ENCODE measurements around the gene DCTN4.
"Not testable (repeated sequence)": the region's sequence is repeated elsewhere in the genome, so short reads cannot be mapped to it uniquely, and the experiment has no call there.

Gene DCTN4

GRCh38 chr5:150758531-150759333, at the start of gene DCTN4:
Gene DCTN4, minus strand, starts transcription at chr5:150759017. Its CDS starts 24 bp downstream, at chr5:150758993.
- DNase-seq: peak; percentile 86 to 87

DNA sequence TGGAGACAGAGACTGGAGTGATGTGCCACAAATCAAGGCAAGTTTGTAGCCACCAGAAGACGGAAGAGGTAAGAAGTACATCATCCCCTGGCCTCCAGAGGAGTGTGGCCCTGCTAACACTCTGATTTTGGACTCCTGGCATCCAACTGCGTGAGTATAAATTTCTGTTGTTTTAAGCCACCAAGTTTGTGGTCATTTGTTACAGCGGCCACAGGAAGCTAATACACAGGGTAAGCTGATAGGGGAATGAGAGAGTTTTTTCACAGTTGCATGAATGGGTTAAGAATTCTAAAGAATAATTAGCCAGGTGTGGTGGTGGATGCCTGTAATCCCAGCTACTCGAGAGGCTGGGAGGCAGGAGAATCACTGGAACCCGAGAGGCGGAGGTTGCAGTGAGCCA, 45.6 kb upstream of the DCTN4 start:
- no peak for DNase-seq

GRCh38 chr5:150801117-150801927, 42.5 kb upstream of the DCTN4 start:
- DNase-seq: peak in 1 of 2 experiments; percentile 6

DNA sequence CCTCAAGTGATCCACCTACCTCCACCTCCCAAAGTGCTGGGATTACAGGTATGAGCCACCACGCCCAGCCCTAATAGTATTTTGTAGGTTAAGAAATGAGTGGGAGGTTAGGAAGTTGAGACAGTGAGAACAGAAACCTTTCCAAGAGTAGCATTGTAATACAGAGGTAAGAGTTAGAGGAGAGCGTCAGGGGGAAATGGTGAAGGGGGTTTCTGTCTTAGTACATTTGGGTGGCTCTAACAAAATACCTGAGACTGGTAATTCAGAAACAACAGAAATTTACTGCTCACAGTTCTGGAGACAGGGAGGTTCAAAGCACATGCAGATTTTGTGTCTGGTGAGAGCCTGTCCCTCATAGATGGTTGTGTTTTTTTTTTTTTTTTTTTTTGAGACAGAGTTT, 38.6 kb upstream of the DCTN4 start:
- DNase-seq: no peak

DNA sequence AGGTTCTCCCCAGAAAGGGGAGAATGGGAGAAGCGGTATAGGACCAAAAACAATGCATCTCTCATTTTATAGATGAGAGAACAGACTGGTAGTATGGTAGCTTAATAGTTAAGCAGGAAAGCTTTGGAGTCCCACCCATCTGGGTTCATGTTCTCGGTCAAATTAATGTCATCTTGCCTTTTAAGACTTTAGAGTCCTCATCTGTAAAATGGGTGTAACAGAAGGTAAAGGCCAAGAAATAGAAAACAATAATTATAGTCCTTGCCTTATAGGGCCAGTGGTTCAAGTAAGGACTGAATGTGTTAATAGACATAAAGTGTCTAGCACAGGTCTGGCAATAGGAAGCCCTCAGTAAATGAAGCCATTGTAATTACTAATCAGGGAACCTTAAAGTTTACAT, 36.1 kb upstream of the DCTN4 start:
- DNase-seq: no peak

GRCh38 chr5:150793423-150793888, 34.6 kb upstream of the DCTN4 start:
- not testable (repeated sequence) for DNase-seq

- no peak for DNase-seq
Measured at GRCh38 chr5:150791536-150791935, 32.7 kb upstream of the DCTN4 start.

DNA sequence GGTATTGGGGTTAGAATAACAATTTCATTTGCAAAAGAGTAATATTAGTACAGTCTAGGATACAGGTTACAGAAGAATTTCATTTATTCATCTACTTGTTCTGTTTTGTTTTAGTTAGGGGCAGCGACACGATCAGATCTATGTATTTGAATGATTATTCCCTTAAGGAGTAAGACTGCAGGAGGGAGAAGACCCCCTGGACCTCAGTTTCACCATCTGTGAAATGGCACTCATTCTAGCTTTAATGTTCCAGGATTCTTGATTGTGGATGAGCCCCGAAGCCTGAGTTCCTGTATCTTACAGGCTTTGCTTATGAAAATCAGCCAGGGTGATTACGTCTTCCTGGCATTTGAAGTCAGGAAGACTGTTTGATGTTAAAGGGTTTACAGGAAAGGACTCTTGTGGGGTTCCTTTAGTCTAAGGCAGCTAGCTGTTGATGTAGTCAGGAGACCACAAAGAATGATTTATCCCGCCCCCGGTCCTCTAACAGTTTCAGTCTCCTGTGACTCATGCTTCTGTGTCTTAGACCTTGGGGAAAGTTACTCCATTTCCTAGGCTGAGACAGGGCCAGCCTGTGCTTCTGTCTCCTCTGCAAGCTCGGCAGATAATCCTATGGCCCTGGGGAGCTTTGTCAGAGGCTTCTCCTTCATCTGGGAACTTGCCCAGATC, 31.3 kb upstream of the DCTN4 start:
- no peak for DNase-seq

- DNase-seq: no peak
Measured at GRCh38 chr5:150789450-150789849, 30.6 kb upstream of the DCTN4 start.

DNA sequence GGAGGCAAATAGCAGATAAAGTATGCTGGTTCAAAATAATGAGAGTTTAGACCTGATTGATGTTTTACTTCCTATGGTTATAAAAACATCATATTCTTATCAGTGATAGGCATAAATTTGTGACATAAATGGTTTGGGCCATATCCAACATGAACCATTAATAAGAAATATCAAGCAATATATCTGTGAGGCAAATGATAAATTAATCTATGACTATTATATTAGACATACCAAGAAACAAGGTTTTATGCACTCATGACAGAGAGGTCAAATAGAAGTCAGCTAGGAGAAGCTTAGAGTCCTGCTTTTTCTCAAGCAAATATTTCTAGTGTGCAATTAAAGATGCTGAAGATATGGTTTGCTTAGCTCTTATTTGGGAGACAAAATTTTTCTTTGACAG, 30.2 kb upstream of the DCTN4 start:
- no peak for DNase-seq

- DNase-seq: no peak
Measured at GRCh38 chr5:150787656-150788055, 28.8 kb upstream of the DCTN4 start.

- DNase-seq: no peak
Measured at GRCh38 chr5:150786876-150787275, 28.1 kb upstream of the DCTN4 start.

GRCh38 chr5:150785950-150786349, 27.1 kb upstream of the DCTN4 start:
- DNase-seq: no peak

DNA sequence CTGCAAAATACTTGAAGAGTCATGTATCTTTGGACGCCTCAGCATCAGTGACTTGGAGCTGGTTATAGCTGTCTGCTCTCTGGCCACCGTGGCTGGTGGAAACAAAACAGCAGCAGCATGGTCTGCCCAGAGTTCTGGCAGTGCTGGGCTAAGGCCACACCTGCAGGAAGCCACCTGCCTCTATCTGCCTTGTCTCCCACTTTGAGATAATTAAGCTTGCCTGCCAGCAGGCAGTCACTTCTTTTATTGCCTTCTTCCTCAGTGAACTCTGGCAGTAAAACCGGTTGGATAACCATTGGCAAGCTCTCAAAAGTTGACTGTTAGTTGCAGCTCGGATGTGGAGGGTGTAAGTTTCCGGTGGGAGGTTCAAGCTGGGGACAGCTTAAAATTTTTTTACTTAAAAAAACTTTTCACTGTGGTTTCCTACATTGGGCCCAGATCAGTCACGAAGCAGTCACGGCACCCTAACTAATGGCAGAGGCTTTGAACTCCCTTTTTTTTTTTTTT, 24.7 kb upstream of the DCTN4 start:
- DNase-seq: no peak

DNA sequence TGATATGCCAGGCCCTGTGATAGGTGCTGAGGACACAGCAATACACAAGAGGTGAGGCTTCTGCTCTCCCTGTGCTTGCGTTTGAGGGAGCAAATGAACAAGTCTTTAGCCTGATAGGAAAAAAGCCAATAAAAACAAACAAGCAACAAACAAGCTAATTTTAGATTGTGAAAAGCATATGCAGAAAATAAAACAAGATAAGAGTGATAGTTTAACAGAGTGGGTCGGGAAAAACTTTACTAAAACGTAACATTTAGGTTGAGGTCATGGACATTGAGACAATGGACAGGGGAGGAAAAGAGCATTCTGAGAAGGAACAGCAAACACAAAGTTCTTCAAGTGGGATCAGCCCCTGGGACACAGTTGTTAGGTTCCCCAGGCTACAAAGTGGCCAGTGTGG, 24.0 kb upstream of the DCTN4 start:
- DNase-seq: no peak

GRCh38 chr5:150781706-150782614, 23.1 kb upstream of the DCTN4 start:
- no peak for DNase-seq

DNA sequence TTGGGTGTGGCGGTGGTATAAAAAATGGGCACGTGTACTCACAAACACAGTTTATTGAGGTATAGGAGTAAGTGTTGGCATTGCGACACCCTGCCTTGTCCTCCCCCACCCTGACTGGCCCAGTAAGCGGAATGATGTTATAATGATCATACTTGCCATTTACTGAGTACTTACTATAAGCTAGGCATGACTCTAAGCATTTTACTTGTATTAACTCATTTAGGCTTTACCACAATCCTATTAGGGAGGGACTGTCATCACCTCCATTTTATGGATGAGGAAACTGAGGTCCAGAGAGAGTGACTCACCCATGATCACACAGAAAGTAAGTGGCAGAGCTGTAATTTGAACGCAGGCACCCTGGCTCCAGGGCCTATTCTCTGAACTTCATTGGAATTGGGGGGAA, 22.0 kb upstream of the DCTN4 start:
- DNase-seq: no peak

DNA sequence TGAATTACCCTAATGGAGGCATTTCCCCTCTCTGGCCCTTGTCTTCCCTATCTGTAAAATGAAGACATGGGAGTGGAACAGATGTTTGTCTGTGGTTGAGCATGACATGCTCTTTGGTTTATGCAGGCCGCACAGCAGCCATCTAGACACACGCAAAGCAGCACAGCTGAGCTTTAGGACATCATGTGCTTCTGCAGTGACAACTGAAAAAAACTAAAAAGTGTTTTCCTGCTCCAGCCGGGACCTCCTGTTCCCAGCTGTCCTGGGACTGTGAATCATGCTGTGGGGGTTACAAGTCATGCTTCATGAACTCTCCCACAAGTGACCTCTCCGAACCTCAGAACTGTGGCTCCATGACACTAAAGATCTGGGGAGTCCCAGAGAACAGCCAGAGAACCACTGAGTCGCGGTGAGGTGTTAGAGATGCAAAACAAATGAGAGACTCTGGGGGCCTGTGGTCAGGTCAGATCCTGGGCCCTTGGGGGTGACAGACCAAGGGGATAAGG, 21.4 kb upstream of the DCTN4 start:
- DNase-seq: no peak

GRCh38 chr5:150779397-150780186, 20.8 kb upstream of the DCTN4 start:
- no peak for DNase-seq

- DNase-seq: peak; percentile 18 to 43
Measured at GRCh38 chr5:150778517-150779396, 19.9 kb upstream of the DCTN4 start, which contains the start of gene SMIM3. Gene SMIM3, plus strand, starts transcription at chr5:150778757. Its CDS starts 16,684 bp downstream, at chr5:150795441.
